Measurements from ENCODE around the gene RALGPS1.

Gene RALGPS1

GRCh38 chr9:127140842-127141675, 226.5 kb downstream of the RALGPS1 start:
- H3K9me3 ChIP-seq (ENCODE audit: severe bottlenecking) = no peaks in the 10 kb centered on the region
- no peaks in the 10 kb centered on the region for H3K4me1 ChIP-seq (ENCODE audit: insufficient read depth, poor library complexity, severe bottlenecking)
- no peaks in the 10 kb centered on the region for H3K27me3 ChIP-seq (ENCODE audit: insufficient read depth, poor library complexity, severe bottlenecking)
- H3K27ac ChIP-seq (ENCODE audit: poor library complexity, severe bottlenecking) = no peak overlapping the region
- DNase-seq (ENCODE audit: low spot score) (no peak), ATAC-seq (ENCODE audit: low read depth) (no peak)
- no peak overlapping the region for H3K4me3 ChIP-seq (ENCODE audit: severe bottlenecking)
- TF ChIP-seq CTCF (IDR thresholded peaks at IDR 0.05; ENCODE audit: poor library complexity, severe bottlenecking) = no peak
- no peaks in the 10 kb centered on the region for H3K36me3 ChIP-seq (ENCODE audit: low read depth)

GRCh38 chr9:127142291-127142690, 227.7 kb downstream of the RALGPS1 start:
- ATAC-seq (ENCODE audit: low read depth) (no peak), DNase-seq (ENCODE audit: low spot score) (no peak)
- no peak for TF ChIP-seq CTCF (IDR thresholded peaks at IDR 0.05; ENCODE audit: poor library complexity, severe bottlenecking)
- no peak overlapping the region for H3K4me3 ChIP-seq (ENCODE audit: severe bottlenecking)
- no peaks in the 10 kb centered on the region for H3K4me1 ChIP-seq (ENCODE audit: insufficient read depth, poor library complexity, severe bottlenecking)
- H3K36me3 ChIP-seq (ENCODE audit: low read depth) = no peaks in the 10 kb centered on the region
- no peaks in the 10 kb centered on the region for H3K9me3 ChIP-seq (ENCODE audit: severe bottlenecking)
- no peak overlapping the region for H3K27ac ChIP-seq (ENCODE audit: poor library complexity, severe bottlenecking)
- H3K27me3 ChIP-seq (ENCODE audit: insufficient read depth, poor library complexity, severe bottlenecking) = no peaks in the 10 kb centered on the region

GRCh38 chr9:127142931-127143464, 228.4 kb downstream of the RALGPS1 start:
- no peak for ATAC-seq (ENCODE audit: low read depth)
- no peaks in the 10 kb centered on the region for H3K9me3 ChIP-seq (ENCODE audit: severe bottlenecking)
- H3K27me3 ChIP-seq (ENCODE audit: insufficient read depth, poor library complexity, severe bottlenecking) = no peaks in the 10 kb centered on the region
- no peak overlapping the region for H3K4me3 ChIP-seq (ENCODE audit: severe bottlenecking)
- DNase-seq (ENCODE audit: low spot score) = no peak
- H3K4me1 ChIP-seq (ENCODE audit: insufficient read depth, poor library complexity, severe bottlenecking) = no peaks in the 10 kb centered on the region
- H3K36me3 ChIP-seq (ENCODE audit: low read depth) = no peaks in the 10 kb centered on the region
- no peak overlapping the region for H3K27ac ChIP-seq (ENCODE audit: poor library complexity, severe bottlenecking)
- TF ChIP-seq CTCF (IDR thresholded peaks at IDR 0.05; ENCODE audit: poor library complexity, severe bottlenecking) = no peak

- DNase-seq (ENCODE audit: low spot score) (no peak), ATAC-seq (ENCODE audit: low read depth) (no peak)
- Histone ChIP-seq H3K4me1 (ENCODE audit: insufficient read depth, poor library complexity, severe bottlenecking) (no peaks in the 10 kb centered on the region), H3K36me3 (ENCODE audit: low read depth) (no peaks in the 10 kb centered on the region), H3K4me3 (ENCODE audit: severe bottlenecking) (no peak overlapping the region), H3K27ac (ENCODE audit: poor library complexity, severe bottlenecking) (no peak overlapping the region), H3K9me3 (ENCODE audit: severe bottlenecking) (no peaks in the 10 kb centered on the region), H3K27me3 (ENCODE audit: insufficient read depth, poor library complexity, severe bottlenecking) (no peaks in the 10 kb centered on the region)
- TF ChIP-seq CTCF (IDR thresholded peaks at IDR 0.05; ENCODE audit: poor library complexity, severe bottlenecking) = no peak
These were observed 229.4 kb downstream of the RALGPS1 start for GRCh38 chr9:127143920-127144465.
